PC-9 (cell line): Measurements from ENCODE around the gene PEX13.

Source experiments
- EZH2 ChIP-seq: fragments of 200-600 bp; sonication (generic); IDR thresholded peaks from 2 replicates; pipeline ENCODE4 v1.8.0; 2017; ENCODE audit warnings: antibody characterized with exemption, low read depth
- TF ChIP-seq, protein P1 (sequence below): fragments of 200-600 bp; sonication (generic); conservative IDR thresholded peaks from 2 replicates; pipeline ENCODE4 v1.6.1; 2017; ENCODE audit warnings: mixed run types, antibody characterized with exemption, mild to moderate bottlenecking, moderate library complexity

DNA sequence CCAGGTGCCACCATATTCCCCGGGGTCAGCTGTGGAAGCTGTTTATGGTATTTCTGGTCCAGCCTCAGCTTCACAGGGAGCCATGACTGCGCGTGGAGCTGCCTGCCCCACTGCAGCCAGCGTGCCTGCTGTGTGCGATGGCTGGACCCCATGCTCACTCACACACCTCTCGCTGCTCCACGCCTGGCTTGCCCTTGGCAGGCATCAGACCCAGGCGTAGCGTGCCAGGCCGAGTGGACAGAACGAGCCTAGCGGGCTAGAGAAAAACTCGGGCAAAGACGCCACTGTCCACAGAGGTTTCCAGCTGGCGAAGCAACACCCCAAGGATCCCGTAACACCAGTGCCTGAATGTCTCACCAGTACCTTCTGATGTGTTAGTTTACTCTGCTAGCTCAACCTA is 42.9 kb upstream of the PEX13 start:
- TF ChIP-seq, protein P1, sequence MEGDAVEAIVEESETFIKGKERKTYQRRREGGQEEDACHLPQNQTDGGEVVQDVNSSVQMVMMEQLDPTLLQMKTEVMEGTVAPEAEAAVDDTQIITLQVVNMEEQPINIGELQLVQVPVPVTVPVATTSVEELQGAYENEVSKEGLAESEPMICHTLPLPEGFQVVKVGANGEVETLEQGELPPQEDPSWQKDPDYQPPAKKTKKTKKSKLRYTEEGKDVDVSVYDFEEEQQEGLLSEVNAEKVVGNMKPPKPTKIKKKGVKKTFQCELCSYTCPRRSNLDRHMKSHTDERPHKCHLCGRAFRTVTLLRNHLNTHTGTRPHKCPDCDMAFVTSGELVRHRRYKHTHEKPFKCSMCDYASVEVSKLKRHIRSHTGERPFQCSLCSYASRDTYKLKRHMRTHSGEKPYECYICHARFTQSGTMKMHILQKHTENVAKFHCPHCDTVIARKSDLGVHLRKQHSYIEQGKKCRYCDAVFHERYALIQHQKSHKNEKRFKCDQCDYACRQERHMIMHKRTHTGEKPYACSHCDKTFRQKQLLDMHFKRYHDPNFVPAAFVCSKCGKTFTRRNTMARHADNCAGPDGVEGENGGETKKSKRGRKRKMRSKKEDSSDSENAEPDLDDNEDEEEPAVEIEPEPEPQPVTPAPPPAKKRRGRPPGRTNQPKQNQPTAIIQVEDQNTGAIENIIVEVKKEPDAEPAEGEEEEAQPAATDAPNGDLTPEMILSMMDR, result no peak
- TF ChIP-seq EZH2, result no peak
